ENCODE results near the gene WDR7. TPM values are rescaled to one million over a fixed set of nuclear protein-coding genes. Genes with fewer than 3 reads are reported as not detected.

WDR7 gene
- total RNA-seq, 1 donor from 2014 or later = 29.3 TPM

GRCh38 chr18:56851774-56852173, 200.6 kb downstream of the WDR7 start:
- H3K27ac ChIP-seq (replicated peaks) = no peak overlapping the region
- H3K4me1 ChIP-seq = no peaks in the 10 kb centered on the region
- peaks cover 9% of the 10 kb centered on the region for H3K36me3 ChIP-seq
- no peak for DNase-seq
- H3K9me3 ChIP-seq (replicated peaks) = peaks cover 3% of the 10 kb centered on the region
- no peaks in the 10 kb centered on the region for H3K27me3 ChIP-seq (ENCODE audit: low read depth)
- H3K4me3 ChIP-seq = no peak overlapping the region
- TF ChIP-seq, protein P1, sequence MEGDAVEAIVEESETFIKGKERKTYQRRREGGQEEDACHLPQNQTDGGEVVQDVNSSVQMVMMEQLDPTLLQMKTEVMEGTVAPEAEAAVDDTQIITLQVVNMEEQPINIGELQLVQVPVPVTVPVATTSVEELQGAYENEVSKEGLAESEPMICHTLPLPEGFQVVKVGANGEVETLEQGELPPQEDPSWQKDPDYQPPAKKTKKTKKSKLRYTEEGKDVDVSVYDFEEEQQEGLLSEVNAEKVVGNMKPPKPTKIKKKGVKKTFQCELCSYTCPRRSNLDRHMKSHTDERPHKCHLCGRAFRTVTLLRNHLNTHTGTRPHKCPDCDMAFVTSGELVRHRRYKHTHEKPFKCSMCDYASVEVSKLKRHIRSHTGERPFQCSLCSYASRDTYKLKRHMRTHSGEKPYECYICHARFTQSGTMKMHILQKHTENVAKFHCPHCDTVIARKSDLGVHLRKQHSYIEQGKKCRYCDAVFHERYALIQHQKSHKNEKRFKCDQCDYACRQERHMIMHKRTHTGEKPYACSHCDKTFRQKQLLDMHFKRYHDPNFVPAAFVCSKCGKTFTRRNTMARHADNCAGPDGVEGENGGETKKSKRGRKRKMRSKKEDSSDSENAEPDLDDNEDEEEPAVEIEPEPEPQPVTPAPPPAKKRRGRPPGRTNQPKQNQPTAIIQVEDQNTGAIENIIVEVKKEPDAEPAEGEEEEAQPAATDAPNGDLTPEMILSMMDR (IDR thresholded peaks at IDR 0.05; ENCODE audit: borderline replicate concordance) = no peak
- intact Hi-C loops (cut with micrococcal nuclease) = no loop called here

DNA sequence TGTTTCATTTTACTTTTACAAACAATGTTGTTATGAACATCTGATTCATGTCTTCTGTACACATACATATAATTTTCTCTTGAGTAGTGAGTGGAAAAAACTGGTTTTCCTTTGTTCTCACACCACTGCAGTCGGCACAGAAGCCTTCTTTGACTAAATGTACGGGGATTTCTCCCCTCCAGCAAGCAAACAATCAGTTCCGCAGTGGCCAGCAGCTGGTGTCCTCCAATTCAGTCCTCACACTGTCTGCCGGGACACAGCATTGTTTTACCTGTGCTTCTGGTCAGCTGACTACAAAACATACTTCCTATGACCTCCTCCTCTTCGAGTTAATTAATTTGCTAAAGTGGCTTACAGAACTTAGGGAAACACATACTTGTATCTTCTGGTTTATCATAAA, 202.8 kb downstream of the WDR7 start:
- H3K36me3 ChIP-seq = peaks cover 6% of the 10 kb centered on the region
- intact Hi-C loops (cut with micrococcal nuclease) = no loop called here
- H3K4me3 ChIP-seq = no peak overlapping the region
- H3K4me1 ChIP-seq = no peaks in the 10 kb centered on the region
- no peaks in the 10 kb centered on the region for H3K9me3 ChIP-seq (replicated peaks)
- no peak for DNase-seq
- H3K27ac ChIP-seq (replicated peaks) = no peak overlapping the region
- TF ChIP-seq, protein P1 (IDR thresholded peaks at IDR 0.05; ENCODE audit: borderline replicate concordance) = no peak
- H3K27me3 ChIP-seq (ENCODE audit: low read depth) = no peaks in the 10 kb centered on the region

DNA sequence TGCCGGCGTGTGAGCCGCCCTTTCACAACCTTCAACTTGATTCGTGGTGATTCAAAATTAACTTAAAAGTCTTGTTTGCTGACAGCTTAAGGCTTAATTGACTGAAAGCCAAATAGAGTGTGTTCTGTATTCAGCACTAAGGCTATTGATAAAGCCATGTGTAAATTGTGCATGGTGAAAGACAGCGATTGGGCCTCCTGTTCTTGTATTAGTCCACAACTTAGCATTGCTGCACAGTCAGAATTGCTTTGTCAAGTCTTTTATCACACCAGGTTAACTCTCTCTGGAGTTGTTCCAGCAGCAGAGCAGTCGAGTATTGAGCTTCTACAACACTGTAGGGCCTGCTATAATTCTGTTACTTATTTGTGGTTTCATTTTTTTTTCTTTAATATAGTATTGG, 210.1 kb downstream of the WDR7 start:
- Histone ChIP-seq H3K4me1 (no peaks in the 10 kb centered on the region), H3K27ac (replicated peaks) (no peak overlapping the region), H3K4me3 (no peak overlapping the region), H3K27me3 (ENCODE audit: low read depth) (no peaks in the 10 kb centered on the region), H3K36me3 (peaks cover 6% of the 10 kb centered on the region), H3K9me3 (replicated peaks) (no peaks in the 10 kb centered on the region)
- intact Hi-C loops (cut with micrococcal nuclease) = no loop called here
- TF ChIP-seq, protein P1 (IDR thresholded peaks at IDR 0.05; ENCODE audit: borderline replicate concordance) = no peak
- DNase-seq = no peak

GRCh38 chr18:56869189-56869777, 218.1 kb downstream of the WDR7 start:
- Histone ChIP-seq H3K27me3 (ENCODE audit: low read depth) (no peaks in the 10 kb centered on the region), H3K4me3 (no peak overlapping the region), H3K27ac (replicated peaks) (no peak overlapping the region), H3K4me1 (peaks cover 6% of the 10 kb centered on the region), H3K9me3 (replicated peaks) (no peaks in the 10 kb centered on the region), H3K36me3 (no peaks in the 10 kb centered on the region)
- TF ChIP-seq, protein P1 (IDR thresholded peaks at IDR 0.05; ENCODE audit: borderline replicate concordance) = peak; percentile 81
- DNase-seq = no peak
- intact Hi-C loops (cut with micrococcal nuclease) = no loop called here

DNA sequence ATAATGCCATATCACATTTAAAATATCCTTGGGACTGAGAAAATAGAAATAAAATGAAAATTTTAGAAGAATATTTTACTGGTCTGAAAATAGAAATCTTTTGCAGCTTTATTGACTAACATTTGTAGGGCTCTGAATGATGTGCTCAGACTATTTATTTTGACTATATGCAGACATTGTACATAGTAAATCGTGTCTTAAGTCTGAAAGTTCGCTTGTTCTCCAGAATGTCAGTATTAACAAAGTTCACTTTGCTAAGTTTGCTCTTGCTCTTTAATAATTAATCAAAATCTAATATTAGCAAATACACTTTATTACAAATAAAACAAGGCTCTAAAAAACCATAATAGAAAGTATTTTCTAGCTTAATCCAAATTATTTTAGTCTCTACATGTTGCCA, 219.8 kb downstream of the WDR7 start:
- H3K27me3 ChIP-seq (ENCODE audit: low read depth) = no peaks in the 10 kb centered on the region
- H3K9me3 ChIP-seq (replicated peaks) = no peaks in the 10 kb centered on the region
- DNase-seq = no peak
- intact Hi-C loops (cut with micrococcal nuclease) = no loop called here
- TF ChIP-seq, protein P1 (IDR thresholded peaks at IDR 0.05; ENCODE audit: borderline replicate concordance) = no peak
- H3K4me3 ChIP-seq = no peak overlapping the region
- no peaks in the 10 kb centered on the region for H3K36me3 ChIP-seq
- peaks cover 6% of the 10 kb centered on the region for H3K4me1 ChIP-seq
- H3K27ac ChIP-seq (replicated peaks) = no peak overlapping the region

Data from left ventricle myocardium inferior (tissue), 1 donor.